RCC 7860 (cell line): ENCODE data around the gene FKBP3.

Source experiments
- DNase-seq: peaks from one replicate; pipeline ENCODE4 v3.0.0-alpha.2; 2015; ENCODE audit warnings: low spot score
- FAIRE-seq: peaks from 2 replicates; lab custom pipeline; 2012; peaks lifted over from hg19 to GRCh38; lab: Jason Lieb, UNC

The FKBP3 gene

DNA sequence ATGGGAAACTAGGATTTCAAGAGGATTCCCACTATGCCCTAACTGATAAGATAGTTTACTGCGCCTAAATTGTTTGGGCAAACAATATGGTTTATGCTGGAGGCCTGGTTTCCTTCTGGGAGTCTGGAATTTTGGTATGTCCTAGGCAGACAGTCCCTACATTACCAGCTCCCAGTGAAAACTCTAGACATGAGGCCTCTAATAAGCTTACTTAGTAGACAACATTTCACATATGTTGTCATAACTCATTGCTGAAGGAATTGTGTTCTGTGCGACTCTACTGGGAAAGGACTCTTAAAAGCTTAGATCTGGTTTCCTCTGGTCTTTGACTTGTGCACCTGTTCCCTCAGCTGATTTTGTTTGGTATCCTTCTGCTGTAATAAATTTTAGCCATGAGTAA, 68.3 kb downstream of the FKBP3 start:
- DNase-seq (no peak), FAIRE-seq (no peak)
